HL-60 (cell line): ENCODE data around the gene MYO1A.

Experiments used
- DNase-seq, 2 experiments: peaks; one replicate each; pipeline ENCODE4 v3.0.0-alpha.2; 2010 to 2020; ENCODE audit warnings: low read depth in 1 of 2, low spot score in 1 of 2
- H3K27ac ChIP-seq: fragments of 250-450 bp; sonication (Bioruptor Pico); replicated peaks from 2 replicates; pipeline ENCODE4 v1.5.1; 2020; ENCODE audit warnings: mild to moderate bottlenecking, moderate library complexity
- H3K27me3 ChIP-seq: fragments of 250-450 bp; sonication (Bioruptor Pico); 2 replicates; pipeline ENCODE4 v1.5.1; 2021; ENCODE audit warnings: mild to moderate bottlenecking, moderate library complexity; ENCODE audit not compliant: insufficient read depth, poor library complexity, severe bottlenecking
- H3K4me3 ChIP-seq: replicated peaks from 2 replicates; pipeline ENCODE4 v1.5.1; 2011; ENCODE audit warnings: mild to moderate bottlenecking, control low read depth, low read length; ENCODE audit not compliant: insufficient read depth
- CTCF ChIP-seq: IDR thresholded peaks from one replicate; pipeline ENCODE4 v1.5.1; 2011; ENCODE audit warnings: low read length, control low read depth, inconsistent platforms; ENCODE audit not compliant: insufficient read depth
- GABPA ChIP-seq: IDR thresholded peaks from 2 replicates; pipeline ENCODE4 v1.6.1; 2012; ENCODE audit warnings: low read depth
- POLR2AphosphoS5 ChIP-seq: IDR thresholded peaks from 2 replicates; pipeline ENCODE4 v1.6.1; 2012; ENCODE audit warnings: low read depth
- REST ChIP-seq: IDR thresholded peaks from 2 replicates; pipeline ENCODE4 v1.6.1; 2012; ENCODE audit warnings: low read depth; ENCODE audit not compliant: insufficient replicate concordance
- SPI1 ChIP-seq: IDR thresholded peaks from 2 replicates; pipeline ENCODE4 v1.6.1; 2012; ENCODE audit warnings: low read depth, mild to moderate bottlenecking, borderline replicate concordance

MYO1A gene

GRCh38 chr12:57048423-57049118 is 1.4 kb downstream of the MYO1A start:
- H3K4me3 ChIP-seq: no peak overlapping the region
- TF ChIP-seq REST (no peak), SPI1 (no peak)
- peak overlapping the region; percentile 38; the same call in 1 of the 2 replicates for H3K27ac ChIP-seq
- no peaks in the 10 kb centered on the region for H3K27me3 ChIP-seq
- DNase-seq: no peak

- H3K27ac ChIP-seq: peak overlapping the region; percentile 38
- DNase-seq: no peak
- TF ChIP-seq REST: no peak
- TF ChIP-seq CTCF: no peak
- TF ChIP-seq SPI1: no peak
- no peak for TF ChIP-seq GABPA
- no peak for TF ChIP-seq POLR2AphosphoS5
- H3K27me3 ChIP-seq: no peaks in the 10 kb centered on the region
- no peak overlapping the region for H3K4me3 ChIP-seq
These were observed 1.9 kb downstream of the MYO1A start for GRCh38 chr12:57047981-57048380.

- Histone ChIP-seq H3K4me3 (no peak overlapping the region), H3K27ac (peak overlapping the region; percentile 38), H3K27me3 (no peaks in the 10 kb centered on the region)
- TF ChIP-seq SPI1 (peak; percentile 93), CTCF (no peak), GABPA (no peak), REST (no peak), POLR2AphosphoS5 (peak; percentile 76)
- peak; percentile 86 to 91 for DNase-seq
These were observed 2.7 kb downstream of the MYO1A start for GRCh38 chr12:57046947-57047890.
